Neural crest cell (in vitro differentiated cells): Measurements from ENCODE around the gene AGR3. TPM values are rescaled to one million over a fixed set of nuclear protein-coding genes. Genes with fewer than 3 reads are reported as not detected.

ENCODE experiments used
- DNase-seq: peaks from one replicate; pipeline ENCODE4 v3.0.0; 2021; ENCODE audit warnings: low read depth, mixed read lengths, low spot score
- H3K27ac Mint-ChIP-seq: one replicate; pipeline ENCODE4 v1.8.0; 2021; ENCODE audit warnings: mild to moderate bottlenecking, mixed read lengths; ENCODE audit not compliant: unreplicated experiment
- H3K27me3 Mint-ChIP-seq: 2 replicates; pipeline ENCODE4 v1.8.0; 2021; ENCODE audit warnings: low read depth, mild to moderate bottlenecking, mixed read lengths
- H3K36me3 Mint-ChIP-seq: 2 replicates; pipeline ENCODE4 v1.8.0; 2021; ENCODE audit warnings: low read depth, mild to moderate bottlenecking, mixed read lengths
- H3K4me1 Mint-ChIP-seq: 2 replicates; pipeline ENCODE4 v1.8.0; 2021; ENCODE audit warnings: mixed read lengths
- H3K4me3 Mint-ChIP-seq: one replicate; pipeline ENCODE4 v1.8.0; 2021; ENCODE audit warnings: mild to moderate bottlenecking, mixed read lengths
- H3K9me3 Mint-ChIP-seq: 2 replicates; pipeline ENCODE4 v1.8.0; 2021; ENCODE audit warnings: mixed read lengths
- CTCF ChIP-seq: fragments of 200-600 bp; sonication (generic); conservative IDR thresholded peaks from 2 replicates; pipeline ENCODE4 v1.5.0; 2021; ENCODE audit warnings: antibody characterized with exemption, mild to moderate bottlenecking
- total RNA-seq: library from RNA; stranded (reverse); gene quantifications from 2 replicates; pipeline ENCODE4 v1.2.1, GENCODE V29; 2021

The AGR3 gene
- total RNA-seq, 1 donor from 2014 or later, result not detected

- Mint-ChIP-seq H3K4me3 (no peak overlapping the region), H3K27me3 (no peaks in the 10 kb centered on the region), H3K27ac (peak overlapping the region; percentile 13), H3K9me3 (peaks cover 10% of the 10 kb centered on the region), H3K4me1 (peaks cover 23% of the 10 kb centered on the region), H3K36me3 (peaks cover 3% of the 10 kb centered on the region)
- no peak for TF ChIP-seq CTCF
- no peak for DNase-seq
Observed at GRCh38 chr7:16913643-16914042, 31.9 kb upstream of the AGR3 start.

GRCh38 chr7:16912540-16912939 is 30.8 kb upstream of the AGR3 start:
- no peak overlapping the region for H3K27ac Mint-ChIP-seq
- no peak for DNase-seq
- H3K36me3 Mint-ChIP-seq, result peaks cover 3% of the 10 kb centered on the region
- no peak overlapping the region for H3K4me3 Mint-ChIP-seq
- no peaks in the 10 kb centered on the region for H3K27me3 Mint-ChIP-seq
- TF ChIP-seq CTCF, result no peak
- H3K9me3 Mint-ChIP-seq, result peaks cover 11% of the 10 kb centered on the region
- H3K4me1 Mint-ChIP-seq, result peaks cover 19% of the 10 kb centered on the region

GRCh38 chr7:16908561-16908960 is 26.8 kb upstream of the AGR3 start:
- H3K4me3 Mint-ChIP-seq, result no peak overlapping the region
- no peaks in the 10 kb centered on the region for H3K36me3 Mint-ChIP-seq
- H3K27me3 Mint-ChIP-seq, result no peaks in the 10 kb centered on the region

GRCh38 chr7:16905300-16906044 is 23.7 kb upstream of the AGR3 start:
- DNase-seq, result no peak
- no peak for TF ChIP-seq CTCF
- Mint-ChIP-seq H3K36me3 (no peaks in the 10 kb centered on the region), H3K4me1 (peaks cover 9% of the 10 kb centered on the region), H3K27ac (no peak overlapping the region), H3K9me3 (peaks cover 6% of the 10 kb centered on the region), H3K4me3 (no peak overlapping the region), H3K27me3 (no peaks in the 10 kb centered on the region)

More at GRCh38 chr7:16908561-16908960, 26.8 kb upstream of the AGR3 start:
- no peak for DNase-seq
- Mint-ChIP-seq H3K4me1 (peaks cover 9% of the 10 kb centered on the region), H3K9me3 (peaks cover 5% of the 10 kb centered on the region), H3K27ac (no peak overlapping the region)
- no peak for TF ChIP-seq CTCF

- Mint-ChIP-seq H3K36me3 (no peaks in the 10 kb centered on the region), H3K4me3 (no peak overlapping the region), H3K9me3 (peaks cover 6% of the 10 kb centered on the region), H3K4me1 (peaks cover 9% of the 10 kb centered on the region), H3K27ac (no peak overlapping the region), H3K27me3 (no peaks in the 10 kb centered on the region)
- DNase-seq, result no peak
- no peak for TF ChIP-seq CTCF
Observed at GRCh38 chr7:16904076-16904475, 22.3 kb upstream of the AGR3 start.
